Amniotic stem cell (primary cell): Measurements from ENCODE around the gene CDS2.

Experiments
- DNase-seq: peaks from one replicate; lab custom pipeline; 2025; lab: John Stamatoyannopoulos, UW

Gene CDS2

DNA sequence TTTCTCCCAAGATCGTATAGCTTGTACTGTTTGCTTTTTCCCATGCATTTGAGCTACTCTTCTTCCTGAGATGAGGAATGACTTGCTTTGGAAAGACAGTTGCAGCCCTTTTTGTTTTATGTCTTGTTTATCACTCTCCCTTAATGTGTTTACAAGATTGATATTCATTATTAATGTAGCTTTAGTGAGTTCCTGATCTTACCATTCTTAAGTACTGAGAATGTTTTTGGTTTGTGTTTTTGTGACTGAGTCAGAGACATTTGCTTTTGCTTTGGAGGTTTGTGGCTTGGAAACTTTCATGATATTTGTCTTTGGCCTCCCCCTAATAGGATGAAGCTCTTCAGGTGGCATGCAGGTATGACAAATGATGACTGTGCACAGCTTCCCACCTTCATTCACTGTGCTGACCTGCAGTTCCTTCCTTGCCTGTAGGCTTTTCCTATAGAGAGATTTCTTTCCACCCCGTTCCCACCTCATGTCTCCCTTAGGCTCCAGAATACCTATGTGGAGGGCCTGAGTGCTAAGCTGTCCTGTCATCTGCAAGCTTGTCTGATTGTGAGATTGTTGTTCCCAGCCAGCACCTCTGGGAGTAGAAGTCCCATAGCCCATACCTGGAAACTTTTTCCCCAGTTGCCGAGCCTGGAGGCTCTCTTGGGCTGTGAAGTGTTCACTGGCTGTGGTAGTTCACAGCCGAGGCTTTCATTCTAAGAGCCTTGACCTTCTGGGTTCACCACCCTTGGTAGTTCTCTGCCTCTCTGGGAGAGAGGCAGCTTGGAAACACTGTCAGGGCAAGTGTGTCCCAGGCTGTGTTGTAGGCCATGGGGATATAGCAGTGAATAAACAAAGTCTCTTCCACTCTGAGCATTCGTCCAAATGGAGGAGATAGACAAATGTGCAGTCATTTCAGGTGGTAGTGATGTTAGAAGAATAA lies 27.1 kb downstream of the CDS2 start:
- no peak for DNase-seq

DNA sequence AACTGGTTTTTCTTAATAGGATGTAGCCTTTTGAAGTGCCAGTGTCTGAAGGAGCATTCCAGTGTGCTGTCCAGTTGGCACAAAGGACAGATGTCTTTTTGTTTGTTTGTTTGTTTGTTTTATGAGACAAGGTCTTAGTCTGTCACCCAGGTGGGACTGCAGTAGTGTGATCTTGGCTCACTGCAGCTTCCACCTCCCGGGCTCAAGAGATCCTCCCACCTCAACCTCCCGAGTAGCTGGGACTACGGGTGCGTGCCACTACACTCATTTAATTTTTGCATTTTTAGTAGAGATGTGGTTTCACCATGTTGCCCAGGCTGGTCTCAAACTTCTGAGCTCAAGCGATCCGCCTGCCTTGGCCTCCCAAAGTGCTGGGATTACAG lies 27.7 kb downstream of the CDS2 start:
- no peak for DNase-seq

DNA sequence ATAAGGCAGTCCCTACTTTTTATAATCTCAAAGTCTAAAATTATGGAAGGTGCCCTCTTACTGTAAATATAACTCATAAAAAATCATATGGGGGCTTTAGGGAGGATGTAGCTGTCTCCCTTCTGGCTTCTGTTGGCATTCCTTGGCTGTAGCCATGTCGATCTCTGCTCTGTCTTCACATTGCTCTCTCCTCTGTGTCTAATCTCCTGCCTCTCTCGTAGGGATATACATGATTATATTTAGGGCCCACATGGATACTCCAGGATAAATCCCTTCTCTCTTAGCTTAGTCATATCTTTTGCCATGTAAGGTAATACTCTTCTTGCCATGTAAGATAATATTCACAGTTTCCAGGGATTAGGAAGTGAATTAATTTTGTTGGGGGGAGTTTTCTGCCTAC lies 28.6 kb downstream of the CDS2 start:
- DNase-seq: no peak

DNA sequence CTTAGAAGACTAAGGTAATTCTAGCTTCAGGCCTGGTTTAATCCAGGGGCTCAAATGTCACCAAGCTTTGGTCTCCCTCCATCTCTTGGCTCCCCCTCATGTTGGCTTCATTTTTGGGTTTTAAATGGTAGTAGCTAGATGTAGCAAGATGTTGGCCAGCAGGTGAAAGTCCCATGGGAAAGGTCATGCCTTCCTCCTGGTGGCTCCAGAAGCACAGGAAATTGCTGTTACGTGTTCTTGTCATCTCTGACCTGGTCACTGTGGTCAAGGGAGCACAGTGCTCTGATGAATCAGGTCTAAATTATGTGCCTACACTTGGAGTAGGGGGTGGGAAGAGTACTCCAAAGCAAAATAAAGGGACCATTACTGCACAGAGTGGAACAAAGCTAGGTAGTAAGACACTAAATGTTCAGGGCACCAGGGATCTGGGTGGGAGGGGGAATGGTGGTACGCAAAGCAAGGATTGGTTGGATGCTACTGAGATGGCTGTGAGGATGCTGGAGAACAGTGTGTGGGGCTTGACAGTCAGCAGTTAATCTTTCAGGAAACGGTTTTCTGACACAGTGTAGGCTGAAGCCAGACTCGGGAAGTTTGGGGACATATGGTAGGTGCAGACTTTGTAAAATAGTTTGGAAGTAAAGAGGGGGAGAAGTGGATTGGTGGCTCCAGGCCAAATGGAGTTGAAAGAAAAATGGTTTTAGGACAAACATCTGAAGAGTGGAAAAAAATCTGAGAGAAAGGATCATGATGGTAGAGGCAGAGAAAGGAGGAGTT lies 30.1 kb downstream of the CDS2 start:
- DNase-seq: no peak

DNA sequence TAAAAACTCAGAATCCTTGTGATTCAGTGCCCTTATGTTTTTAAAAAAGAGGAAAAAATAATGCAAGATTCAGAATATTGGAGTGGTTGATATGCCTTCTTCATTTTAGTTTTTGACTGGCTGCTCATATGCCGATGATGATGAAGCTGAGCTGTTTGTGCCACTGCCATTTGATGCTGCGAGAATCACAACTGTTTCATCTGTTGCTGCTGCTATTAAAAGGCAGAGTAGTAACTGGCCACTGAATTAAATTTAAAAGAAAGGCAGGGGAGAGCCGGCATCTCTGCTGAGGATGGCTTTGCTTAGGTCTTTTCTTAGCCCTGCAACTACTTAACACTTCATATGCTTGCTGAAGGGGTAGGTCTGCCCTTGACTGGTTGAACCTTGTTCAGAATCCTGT lies 33.1 kb downstream of the CDS2 start:
- DNase-seq: no peak

DNA sequence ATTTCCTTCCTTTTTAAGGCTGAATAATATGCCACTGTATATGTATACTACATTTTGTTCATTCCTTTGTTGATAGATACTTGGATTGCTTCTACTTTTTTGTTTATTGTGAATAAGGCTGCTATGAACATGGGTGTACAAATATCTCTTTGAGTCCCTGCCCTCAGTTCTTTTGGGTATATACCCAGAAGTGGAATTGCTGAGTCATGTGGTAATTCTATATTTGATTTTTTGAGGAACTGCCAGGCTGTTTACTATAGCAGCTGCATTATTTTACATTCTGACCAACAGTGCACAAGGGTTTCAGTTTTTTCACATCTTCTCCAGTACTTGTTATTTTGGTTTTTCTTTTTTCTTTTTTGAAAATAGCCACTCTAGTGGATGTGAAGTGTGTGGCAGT lies 34.1 kb downstream of the CDS2 start:
- DNase-seq: no peak

DNA sequence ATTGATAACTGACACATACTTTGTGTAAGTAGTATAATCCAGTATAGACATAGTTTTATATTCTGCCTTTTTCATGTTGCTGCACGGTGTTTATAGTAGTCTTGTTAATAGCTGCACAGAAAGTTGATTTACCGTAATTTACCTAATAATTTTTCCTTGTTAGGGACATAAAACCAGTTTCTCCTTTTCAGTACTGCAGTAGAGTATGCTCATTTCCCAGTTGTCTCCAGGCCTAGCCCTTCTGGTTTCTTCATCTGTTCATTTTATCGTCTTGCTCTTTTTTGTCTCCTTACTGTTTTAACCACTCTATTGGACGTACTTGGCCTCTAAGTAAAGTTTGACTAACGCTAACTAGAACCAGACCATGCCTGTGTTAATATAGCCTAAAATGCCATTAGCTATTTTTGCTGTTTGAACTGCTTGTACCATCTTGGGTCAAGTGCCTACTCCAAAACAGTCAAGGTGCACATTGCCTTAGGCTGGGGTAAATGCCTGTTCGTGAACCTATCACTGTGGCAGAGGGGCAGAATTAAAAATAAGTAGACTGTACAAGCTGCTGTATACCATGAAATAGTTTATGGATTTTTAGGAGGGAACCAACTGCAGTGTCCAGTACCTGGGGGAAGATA lies 34.8 kb downstream of the CDS2 start:
- DNase-seq: no peak

DNA sequence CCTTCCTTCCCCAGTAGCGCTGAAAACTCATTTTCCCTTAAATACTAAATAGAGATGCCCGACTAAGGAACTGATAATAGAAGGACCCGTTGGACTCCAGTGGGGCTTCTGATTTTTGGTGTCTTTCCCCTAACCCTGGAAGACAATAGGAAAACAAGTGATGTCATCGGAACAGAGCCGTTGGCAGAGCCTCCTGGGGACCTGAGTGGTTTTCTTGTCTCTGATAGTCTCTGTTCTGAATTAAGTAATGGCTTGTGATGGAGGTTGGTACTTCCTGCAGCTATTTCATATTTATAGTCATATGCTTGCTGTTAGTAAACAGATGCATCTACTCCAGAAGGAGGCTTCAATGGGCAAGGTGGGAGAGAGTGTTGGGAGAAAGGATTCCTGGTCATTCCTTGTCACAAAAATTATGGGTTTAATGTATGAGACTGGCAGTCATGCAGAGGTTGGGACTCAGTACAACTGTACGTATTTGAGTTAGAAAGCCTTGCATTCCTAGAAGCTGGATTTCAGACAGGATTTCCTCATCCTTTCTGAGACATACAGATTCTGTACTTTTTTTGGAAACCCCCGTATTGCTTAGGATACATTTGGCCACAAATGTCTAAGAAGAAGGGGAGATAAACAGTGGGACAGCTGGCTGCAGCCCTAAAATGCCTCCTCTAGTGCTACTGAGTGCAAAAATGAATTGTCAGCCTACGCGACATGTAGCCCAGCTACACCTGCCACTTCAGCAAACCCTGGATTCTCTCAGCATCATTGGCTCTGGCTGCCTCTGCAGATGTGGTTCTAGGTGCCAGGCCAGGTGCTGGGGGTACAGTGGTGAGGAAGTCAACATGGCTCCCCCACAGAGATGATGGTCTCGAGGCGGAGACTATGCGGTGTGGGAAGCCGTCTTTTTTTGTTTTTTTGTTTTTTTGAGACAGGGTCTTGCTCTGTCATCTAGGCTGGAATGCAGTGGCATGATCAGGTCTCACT lies 38.1 kb downstream of the CDS2 start:
- no peak for DNase-seq

DNA sequence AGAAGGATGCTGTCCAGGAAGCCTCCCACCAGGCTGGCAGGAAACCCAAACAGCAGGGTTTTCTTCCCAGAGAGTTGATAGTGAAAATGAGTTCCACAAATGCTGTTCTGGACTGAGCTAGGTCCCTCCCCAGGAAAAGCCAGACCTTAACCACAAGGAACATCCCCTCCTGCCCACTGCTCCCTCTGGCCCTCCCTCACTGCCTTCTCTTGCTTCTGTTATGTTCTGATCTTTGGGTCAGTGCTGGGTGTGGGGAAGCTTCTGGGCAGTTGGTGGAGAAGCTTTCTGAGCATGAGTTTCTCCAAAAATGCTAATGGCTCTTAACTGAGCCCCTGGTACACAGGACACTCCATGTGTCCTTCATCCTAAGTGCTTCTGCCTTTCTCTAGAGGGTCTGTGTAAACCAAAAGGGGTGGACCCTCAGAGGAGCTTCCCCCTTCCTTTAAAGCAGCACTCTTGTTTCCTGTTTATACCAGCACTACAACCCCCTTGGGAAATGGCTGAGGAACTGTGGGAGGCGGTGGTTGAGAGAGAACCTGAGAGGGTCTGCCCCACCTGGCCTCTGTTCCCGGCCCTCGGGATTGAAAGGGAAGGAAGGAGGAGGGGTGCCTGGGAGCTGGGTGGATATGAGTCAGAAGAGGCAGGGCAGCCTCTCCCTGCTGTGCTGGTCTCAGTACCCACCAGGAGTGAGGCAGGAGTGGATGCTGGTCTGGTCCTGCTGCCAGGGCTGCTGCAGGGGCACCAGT lies 42.0 kb downstream of the CDS2 start:
- DNase-seq: no peak

DNA sequence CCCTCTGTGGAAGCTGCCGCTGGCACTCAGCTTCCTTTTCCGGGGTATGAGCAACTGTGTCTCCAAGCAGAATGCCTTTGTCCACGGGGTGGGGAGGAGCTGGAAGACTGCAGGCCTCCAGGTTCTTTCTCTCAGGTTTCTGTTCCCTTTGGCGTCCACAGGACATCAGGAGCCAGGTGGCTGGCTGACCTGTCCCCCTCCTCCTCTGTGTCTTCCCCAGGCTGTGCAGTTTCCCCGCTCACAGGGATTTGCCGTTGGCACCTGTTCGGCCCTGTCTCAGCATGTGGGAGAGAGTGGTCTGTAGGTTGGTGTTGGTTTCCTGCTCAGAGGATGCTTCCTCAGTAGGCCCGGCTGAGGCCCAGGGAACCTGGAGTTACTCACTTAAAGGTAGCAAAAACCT lies 43.5 kb downstream of the CDS2 start:
- DNase-seq: no peak

DNA sequence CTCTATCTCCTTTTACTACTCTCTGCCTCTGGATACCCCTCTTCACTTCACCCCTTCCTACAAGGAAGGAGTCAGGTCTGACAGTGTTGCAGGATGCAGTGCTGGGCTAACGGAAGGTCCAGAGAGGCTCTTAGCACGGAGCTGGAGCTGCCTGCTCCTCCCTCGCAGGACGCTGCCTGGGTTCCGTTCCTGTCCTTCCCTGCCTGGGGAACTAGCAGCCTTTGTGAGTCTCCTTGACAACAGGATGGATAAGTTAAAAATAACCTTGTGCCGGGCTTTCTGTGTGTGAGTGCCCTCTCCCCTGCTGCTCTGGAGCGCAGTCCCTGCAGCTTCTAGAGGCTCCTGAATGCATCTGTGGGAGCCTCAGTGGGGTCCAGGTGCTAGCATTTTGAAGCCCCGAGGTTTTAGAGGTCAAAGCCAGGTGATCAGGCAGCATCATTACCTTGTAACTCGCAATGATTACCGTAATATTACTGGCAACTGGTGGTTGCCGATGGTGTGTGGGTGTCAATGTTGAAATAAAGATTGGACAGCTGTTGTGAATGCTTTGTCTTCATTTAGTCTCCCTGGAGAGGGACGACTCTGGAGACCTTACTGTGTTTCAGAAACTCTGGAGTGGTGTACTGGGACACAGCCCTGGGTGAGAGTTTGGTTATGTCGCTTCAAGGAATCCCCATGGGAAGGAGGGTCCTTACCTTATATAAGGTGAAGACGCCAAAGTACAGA lies 44.4 kb downstream of the CDS2 start:
- DNase-seq: no peak

DNA sequence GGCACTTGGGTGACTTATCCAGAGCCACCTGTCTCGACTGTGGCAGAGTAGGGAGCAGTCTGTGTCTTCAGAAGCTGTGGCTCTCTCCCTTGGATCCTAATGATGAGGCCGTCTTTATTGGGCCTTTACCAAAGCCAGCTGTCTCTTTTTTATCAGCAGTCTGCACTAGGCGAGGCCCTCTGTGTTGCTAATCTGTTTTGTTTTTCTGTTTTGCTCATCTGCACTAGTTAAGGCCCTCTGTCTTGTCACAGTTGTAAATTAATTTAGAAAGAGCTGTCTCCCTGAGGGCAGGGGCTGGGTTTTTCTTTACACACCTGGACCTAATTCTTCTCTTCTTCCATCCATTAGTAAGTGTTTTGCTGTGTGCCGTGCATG lies 45.0 kb downstream of the CDS2 start:
- no peak for DNase-seq

DNA sequence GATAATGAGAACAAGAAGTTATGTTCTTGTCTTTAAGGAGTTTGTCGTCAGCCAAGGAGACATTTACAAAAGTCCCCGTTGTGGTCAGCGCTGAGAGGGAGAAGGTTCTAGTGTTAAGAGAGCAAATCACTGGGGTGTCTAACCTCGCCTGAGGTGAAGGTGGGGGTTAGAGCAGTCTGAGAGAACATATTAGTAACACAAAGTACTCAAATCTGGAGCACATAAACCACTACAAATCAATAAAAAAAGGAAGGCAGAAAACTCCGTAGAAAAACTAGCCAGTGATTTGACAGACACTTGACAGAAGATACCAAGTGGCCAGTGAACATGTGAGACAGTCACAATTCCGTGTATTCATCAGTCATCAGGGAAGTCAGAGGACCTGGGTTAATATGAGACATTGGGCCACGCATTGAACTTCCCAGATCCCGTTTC lies 45.4 kb downstream of the CDS2 start:
- DNase-seq: no peak

DNA sequence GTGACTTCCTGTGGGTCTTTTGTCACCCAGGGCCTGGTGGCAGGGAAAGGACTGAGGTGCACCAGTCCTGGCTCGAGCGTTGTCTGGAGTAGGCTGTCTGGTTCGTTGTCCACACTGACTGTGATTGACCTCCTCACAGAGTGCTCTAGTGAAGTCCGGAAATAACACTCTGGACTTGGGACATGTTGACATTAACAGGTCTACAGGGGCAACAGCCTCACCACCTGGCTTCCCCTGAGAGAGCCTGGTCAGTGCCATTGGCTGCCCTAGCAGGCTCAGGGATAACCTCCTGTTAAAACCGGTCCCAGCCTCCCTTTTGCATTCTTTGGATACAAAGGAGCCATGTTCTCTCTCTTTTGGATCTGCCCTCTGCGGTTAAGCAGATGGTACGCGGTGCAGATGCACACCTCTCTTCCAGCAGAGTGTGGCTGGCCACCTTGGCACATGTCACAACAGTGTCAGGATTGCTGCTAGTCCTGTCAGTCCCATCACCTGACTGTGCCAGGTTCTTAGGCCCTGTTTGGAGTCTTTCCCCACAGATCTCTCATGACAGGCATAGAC lies 46.2 kb downstream of the CDS2 start:
- DNase-seq: no peak

DNA sequence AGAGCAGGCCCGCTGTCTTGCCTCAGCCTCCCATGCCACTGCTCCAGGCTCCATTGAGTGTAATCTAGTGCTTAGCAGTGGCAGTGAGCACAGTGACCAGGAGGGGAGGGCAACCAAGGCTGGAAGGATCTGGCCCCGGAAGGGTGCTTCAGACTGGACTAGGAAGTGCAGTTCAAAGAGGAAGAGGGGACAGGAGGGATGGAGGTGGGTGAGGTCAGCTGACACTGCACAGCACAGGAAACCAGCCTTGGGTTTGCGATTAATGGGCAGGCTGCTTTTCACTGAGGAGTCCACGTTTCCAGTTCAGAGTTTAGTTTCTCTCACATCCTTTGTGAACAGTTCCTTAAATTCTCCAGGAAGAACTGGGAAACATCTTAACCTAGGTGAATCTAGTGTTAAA lies 46.9 kb downstream of the CDS2 start:
- no peak for DNase-seq

DNA sequence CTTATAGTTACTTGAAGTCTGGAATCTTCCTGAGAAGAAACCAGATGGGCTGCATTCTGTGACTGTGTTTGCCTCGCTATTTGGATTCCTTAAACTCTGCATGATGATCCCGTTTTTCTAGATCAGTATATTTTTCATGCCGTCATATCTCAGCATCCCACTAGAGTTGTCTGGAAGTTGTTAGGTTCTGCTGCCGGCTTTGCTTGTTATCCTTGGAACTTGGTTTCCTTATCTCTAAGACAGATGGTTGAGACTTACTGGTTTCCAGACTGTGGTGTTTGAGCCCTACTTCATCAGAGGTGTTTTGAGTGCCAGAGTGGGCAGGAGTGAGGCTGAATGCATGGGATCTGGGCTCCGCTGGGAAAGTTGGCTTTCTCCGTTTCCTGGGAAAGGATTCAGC lies 50.3 kb downstream of the CDS2 start:
- no peak for DNase-seq

DNA sequence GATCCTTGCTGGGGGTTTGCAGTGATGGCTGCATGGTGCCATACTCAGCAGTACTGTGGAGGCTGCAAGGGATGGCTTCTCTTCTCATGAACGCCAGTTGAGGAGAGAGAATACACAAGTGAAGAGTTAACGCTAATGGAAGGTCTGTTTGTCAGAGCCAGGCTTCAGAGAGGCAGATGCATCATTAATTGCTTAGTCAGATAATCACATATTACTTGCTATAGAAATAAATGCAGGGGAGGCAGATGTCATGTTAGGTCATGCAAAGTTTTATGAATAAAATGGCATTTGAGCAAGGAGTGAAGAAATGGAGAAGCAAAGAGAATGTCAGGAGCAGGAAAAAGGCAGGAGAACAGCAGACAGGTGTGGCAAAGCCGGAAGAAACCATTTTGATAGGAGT lies 51.2 kb downstream of the CDS2 start:
- no peak for DNase-seq

DNA sequence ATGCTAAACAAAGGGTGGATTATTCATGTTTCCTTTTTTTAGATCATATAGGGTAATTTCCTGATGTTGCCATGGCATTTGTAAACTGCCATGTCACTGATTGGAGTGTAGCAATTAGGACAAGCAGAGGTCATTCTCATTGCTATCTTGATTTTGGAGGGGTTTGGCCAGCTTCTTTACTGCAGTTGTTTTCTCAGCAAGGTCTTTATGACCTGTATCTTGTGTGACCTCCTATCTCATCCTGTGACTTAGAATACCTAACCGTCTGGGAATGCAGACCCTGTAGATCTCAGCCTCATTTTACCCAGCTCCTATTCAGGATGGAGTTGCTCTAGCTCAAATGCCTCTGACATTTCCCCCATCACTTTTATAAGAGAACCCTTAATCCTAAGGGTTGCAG lies 53.6 kb downstream of the CDS2 start:
- no peak for DNase-seq

DNA sequence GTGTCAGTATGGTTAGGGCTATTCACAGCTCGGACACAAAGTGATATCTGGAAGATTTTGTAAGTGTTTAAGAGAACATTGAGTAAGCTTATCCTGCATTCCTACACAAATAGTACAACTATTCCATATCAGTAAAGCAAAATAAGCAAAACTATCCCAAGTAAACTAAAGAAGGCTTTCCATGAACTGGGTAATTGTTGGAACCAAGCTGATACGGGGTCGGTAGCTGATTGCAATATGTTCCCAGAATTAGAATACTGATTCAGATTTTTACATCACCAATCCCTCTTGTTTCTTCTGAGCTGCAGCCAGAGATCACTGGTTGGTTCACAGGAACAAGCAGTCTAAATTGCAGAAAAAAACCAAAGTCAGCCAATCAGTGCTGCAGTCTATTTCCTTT lies 54.1 kb downstream of the CDS2 start:
- DNase-seq: no peak

DNA sequence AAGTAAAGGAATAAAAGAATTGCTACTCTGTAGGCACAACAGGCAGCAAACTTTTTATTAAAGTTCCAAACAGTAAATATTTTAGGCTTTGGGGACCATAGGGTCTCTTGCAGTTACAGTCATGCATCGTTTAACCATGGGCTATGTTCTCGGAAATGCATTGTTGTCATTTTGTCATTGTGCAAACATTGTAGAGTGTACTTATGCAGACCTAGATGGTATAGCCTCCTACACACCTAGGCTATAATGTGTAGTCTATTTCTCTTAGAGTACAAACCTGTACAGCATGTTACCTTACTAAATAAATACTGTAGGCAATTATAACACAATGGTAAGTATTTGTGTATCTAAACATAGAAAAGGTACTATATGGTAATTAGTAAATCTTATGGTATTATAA lies 54.7 kb downstream of the CDS2 start:
- no peak for DNase-seq
